AG09319 (cell line): Measurements from ENCODE around the gene ARF1.

Experiments
- DNase-seq: peaks from one replicate; pipeline ENCODE4 v3.0.0-alpha.2; 2010; ENCODE audit warnings: low read depth; ENCODE audit errors: extremely low read depth
- TF ChIP-seq, protein P1 (sequence below): IDR thresholded peaks from 2 replicates; pipeline ENCODE4 v1.5.1; 2011; ENCODE audit warnings: low read depth, mild to moderate bottlenecking, inconsistent platforms, low read length, moderate library complexity

Gene ARF1

GRCh38 chr1:228122921-228123441 lies 40.5 kb downstream of the ARF1 start:
- DNase-seq, result no peak
- TF ChIP-seq, protein P1, sequence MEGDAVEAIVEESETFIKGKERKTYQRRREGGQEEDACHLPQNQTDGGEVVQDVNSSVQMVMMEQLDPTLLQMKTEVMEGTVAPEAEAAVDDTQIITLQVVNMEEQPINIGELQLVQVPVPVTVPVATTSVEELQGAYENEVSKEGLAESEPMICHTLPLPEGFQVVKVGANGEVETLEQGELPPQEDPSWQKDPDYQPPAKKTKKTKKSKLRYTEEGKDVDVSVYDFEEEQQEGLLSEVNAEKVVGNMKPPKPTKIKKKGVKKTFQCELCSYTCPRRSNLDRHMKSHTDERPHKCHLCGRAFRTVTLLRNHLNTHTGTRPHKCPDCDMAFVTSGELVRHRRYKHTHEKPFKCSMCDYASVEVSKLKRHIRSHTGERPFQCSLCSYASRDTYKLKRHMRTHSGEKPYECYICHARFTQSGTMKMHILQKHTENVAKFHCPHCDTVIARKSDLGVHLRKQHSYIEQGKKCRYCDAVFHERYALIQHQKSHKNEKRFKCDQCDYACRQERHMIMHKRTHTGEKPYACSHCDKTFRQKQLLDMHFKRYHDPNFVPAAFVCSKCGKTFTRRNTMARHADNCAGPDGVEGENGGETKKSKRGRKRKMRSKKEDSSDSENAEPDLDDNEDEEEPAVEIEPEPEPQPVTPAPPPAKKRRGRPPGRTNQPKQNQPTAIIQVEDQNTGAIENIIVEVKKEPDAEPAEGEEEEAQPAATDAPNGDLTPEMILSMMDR, result no peak

GRCh38 chr1:228123505-228123904 lies 41.0 kb downstream of the ARF1 start:
- TF ChIP-seq, protein P1, result no peak
- no peak for DNase-seq

GRCh38 chr1:228125185-228125584 lies 42.7 kb downstream of the ARF1 start:
- TF ChIP-seq, protein P1, result no peak
- DNase-seq, result no peak

- no peak for DNase-seq
- TF ChIP-seq, protein P1, result no peak
Observed at GRCh38 chr1:228131766-228132165, 49.3 kb downstream of the ARF1 start.

DNA sequence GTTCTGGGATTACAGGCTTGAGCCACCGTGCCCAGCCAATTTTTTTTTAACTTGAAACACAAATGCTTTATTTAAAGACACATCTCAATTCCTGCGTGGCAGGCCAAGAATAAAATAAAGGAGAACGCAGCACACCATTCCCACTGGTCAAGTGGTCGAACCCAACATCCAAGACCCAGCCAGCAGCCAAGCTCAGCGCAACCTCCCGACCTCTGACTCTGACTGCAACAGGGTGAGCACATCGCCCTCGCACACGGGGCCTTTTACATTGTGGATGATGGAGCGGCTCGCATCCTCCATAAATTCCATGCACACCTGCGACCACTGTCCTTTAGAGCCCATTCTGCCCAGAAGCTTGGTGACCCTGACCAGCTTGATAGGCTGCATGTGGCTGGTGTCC lies 52.1 kb downstream of the ARF1 start:
- no peak for DNase-seq
- TF ChIP-seq, protein P1, result no peak

- no peak for DNase-seq
Observed at GRCh38 chr1:228136901-228137300, 54.4 kb downstream of the ARF1 start.

DNA sequence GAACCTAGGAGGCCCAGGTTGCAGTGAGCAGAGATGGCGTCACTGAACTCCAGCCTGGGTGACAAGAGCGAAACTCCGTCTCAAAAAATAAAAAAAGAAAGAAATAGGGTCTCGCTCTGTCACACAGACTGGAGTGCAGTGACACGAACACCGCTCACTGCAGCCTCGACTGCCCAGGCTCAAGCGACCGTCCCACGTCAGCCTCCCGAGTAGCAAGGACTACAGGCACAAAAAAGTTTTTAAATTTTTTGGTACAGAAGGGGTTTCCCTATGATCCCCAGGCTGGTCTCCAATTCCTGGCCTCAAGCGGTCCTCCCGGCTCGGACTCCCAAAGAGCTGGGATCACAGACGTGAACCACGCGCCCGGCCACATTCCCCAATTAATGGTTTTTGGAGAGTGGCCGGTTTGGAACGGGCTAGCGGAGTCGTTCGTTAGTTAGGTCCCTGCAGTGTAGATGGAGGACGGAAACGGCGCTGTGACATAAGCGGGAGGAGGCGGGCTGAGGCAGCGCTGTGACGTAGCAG lies 57.0 kb downstream of the ARF1 start:
- DNase-seq, result no peak
- TF ChIP-seq, protein P1, result no peak

More at GRCh38 chr1:228136901-228137300, 54.4 kb downstream of the ARF1 start:
- TF ChIP-seq, protein P1, result no peak
